Stimulated activated CD8-positive, alpha-beta memory T cell treated with anti-CD3 and anti-CD28 coated beads, Interleukin-4, amount 100 ng/mL, for 48 hours (primary cell): ENCODE results near the gene RPTN.

Source experiments
- DNase-seq: peaks from one replicate; pipeline ENCODE4 v3.0.0-alpha.2; 2020

Gene RPTN

GRCh38 chr1:152159144-152159543 is at the start of gene RPTN:
Gene RPTN, minus strand, starts transcription at chr1:152159228. Its CDS starts 1,339 bp downstream, at chr1:152157889.
- DNase-seq, result no peak

GRCh38 chr1:152198982-152199381 is 40.0 kb upstream of the RPTN start:
- DNase-seq, result no peak

GRCh38 chr1:152197361-152197941 is 38.4 kb upstream of the RPTN start:
- no peak for DNase-seq

GRCh38 chr1:152191711-152192110 is 32.7 kb upstream of the RPTN start:
- no peak for DNase-seq

GRCh38 chr1:152191260-152191659 is 32.2 kb upstream of the RPTN start:
- no peak for DNase-seq

- no peak for DNase-seq
These were observed 31.6 kb upstream of the RPTN start for GRCh38 chr1:152190589-152190988.

GRCh38 chr1:152189657-152190442 is 30.8 kb upstream of the RPTN start:
- peak; percentile 80 for DNase-seq

- peak; percentile 90 for DNase-seq
These were observed 29.9 kb upstream of the RPTN start for GRCh38 chr1:152188673-152189591.

GRCh38 chr1:152186556-152187285 is 27.7 kb upstream of the RPTN start:
- no peak for DNase-seq

- DNase-seq, result peak; percentile 40
These were observed 26.7 kb upstream of the RPTN start for GRCh38 chr1:152185544-152186391.

GRCh38 chr1:152182944-152183361 is 23.9 kb upstream of the RPTN start:
- DNase-seq, result no peak

- DNase-seq, result no peak
These were observed 23.4 kb upstream of the RPTN start for GRCh38 chr1:152182431-152182830.

- DNase-seq, result no peak
These were observed 20.5 kb upstream of the RPTN start for GRCh38 chr1:152179566-152179965.

- DNase-seq, result no peak
These were observed 11.4 kb upstream of the RPTN start for GRCh38 chr1:152170287-152170905.

- DNase-seq, result no peak
These were observed 10.5 kb upstream of the RPTN start for GRCh38 chr1:152169366-152170025.

GRCh38 chr1:152168535-152168868 is 9.5 kb upstream of the RPTN start:
- DNase-seq, result no peak

- DNase-seq, result no peak
These were observed 9.0 kb upstream of the RPTN start for GRCh38 chr1:152167835-152168534.

- no peak for DNase-seq
These were observed 7.9 kb upstream of the RPTN start for GRCh38 chr1:152166966-152167365.

- no peak for DNase-seq
These were observed 6.5 kb upstream of the RPTN start for GRCh38 chr1:152165286-152166077.
